GM19467 (cell line): Measurements from ENCODE around the gene TMEM256.
A peak's percentile ranks its signal among the peaks of the same experiment; 100 is the strongest.

Source experiments
- ATAC-seq: cut with Tn5 transposase; IDR thresholded peaks from one replicate; pipeline ENCODE4 v1.9.1; 2021; ENCODE audit warnings: mild to moderate bottlenecking, moderate library complexity; ENCODE audit not compliant: unreplicated experiment

TMEM256 gene

GRCh38 chr17:7403977-7404736 lies at the start of gene TMEM256:
TSS of gene TMEM256 (minus strand) at chr17:7404097. CDS start at chr17:7404084, 13 bp downstream.
- peak; percentile 91 for ATAC-seq

GRCh38 chr17:7448461-7448860 lies 44.6 kb upstream of the TMEM256 start:
- ATAC-seq, result no peak

- no peak for ATAC-seq
These were observed 41.7 kb upstream of the TMEM256 start for GRCh38 chr17:7445619-7445968.

- no peak for ATAC-seq
These were observed 41.1 kb upstream of the TMEM256 start, which contains the start of gene CHRNB1 for GRCh38 chr17:7444682-7445618. TSS of gene CHRNB1 (plus strand) at chr17:7445061. CDS start at chr17:7445128, 67 bp downstream.

- ATAC-seq, result no peak
These were observed 39.9 kb upstream of the TMEM256 start for GRCh38 chr17:7443499-7444485.

- ATAC-seq, result no peak
These were observed 38.2 kb upstream of the TMEM256 start for GRCh38 chr17:7442142-7442541.

GRCh38 chr17:7441266-7441665 lies 37.4 kb upstream of the TMEM256 start:
- ATAC-seq, result no peak

- ATAC-seq, result no peak
These were observed 36.9 kb upstream of the TMEM256 start for GRCh38 chr17:7440834-7441195.

GRCh38 chr17:7440113-7440833 lies 36.4 kb upstream of the TMEM256 start:
- ATAC-seq, result no peak

GRCh38 chr17:7439462-7440112 lies 35.7 kb upstream of the TMEM256 start, which contains the start of gene FGF11:
TSS of gene FGF11 (plus strand) at chr17:7439512. CDS start at chr17:7439621, 109 bp downstream.
- no peak for ATAC-seq

GRCh38 chr17:7438656-7439460 lies 35.0 kb upstream of the TMEM256 start:
- no peak for ATAC-seq

GRCh38 chr17:7437950-7438614 lies 34.2 kb upstream of the TMEM256 start:
- no peak for ATAC-seq

- no peak for ATAC-seq
These were observed 33.5 kb upstream of the TMEM256 start for GRCh38 chr17:7437369-7437863.

- no peak for ATAC-seq
These were observed 32.9 kb upstream of the TMEM256 start for GRCh38 chr17:7436556-7437368.

GRCh38 chr17:7435676-7436555 lies 32.0 kb upstream of the TMEM256 start:
- no peak for ATAC-seq

- ATAC-seq, result no peak
These were observed 28.4 kb upstream of the TMEM256 start for GRCh38 chr17:7432296-7432695.
